GM23248 (cell line): Measurements from ENCODE around the gene KCNIP3. TPM values are rescaled to one million over a fixed set of nuclear protein-coding genes. Genes with fewer than 3 reads are reported as not detected.
A peak's percentile ranks its signal among the peaks of the same experiment; 100 is the strongest.

Experiments used
- DNase-seq: peaks from one replicate; pipeline ENCODE4 v3.0.0-alpha.2; 2015
- H2AFZ ChIP-seq: fragments of 200-600 bp; sonication (generic); 2 replicates; pipeline ENCODE4 v1.6.1; 2016; ENCODE audit warnings: antibody characterized with exemption
- H3F3A ChIP-seq: fragments of 200-600 bp; sonication (generic); 2 replicates; pipeline ENCODE4 v1.6.1; 2016; ENCODE audit warnings: mild to moderate bottlenecking, antibody characterized with exemption, mixed run types; ENCODE audit not compliant: insufficient read depth
- H3K27ac ChIP-seq: fragments of 200-600 bp; sonication (generic); 2 replicates; pipeline ENCODE4 v1.5.1; 2016; ENCODE audit warnings: mild to moderate bottlenecking
- H3K27me3 ChIP-seq: fragments of 200-600 bp; sonication (generic); replicated peaks from 2 replicates; pipeline ENCODE4 v1.6.1; 2016; ENCODE audit warnings: mild to moderate bottlenecking; ENCODE audit not compliant: insufficient read depth
- H3K36me3 ChIP-seq: fragments of 200-600 bp; sonication (generic); 2 replicates; pipeline ENCODE4 v1.6.1; 2016; ENCODE audit warnings: low read depth, mild to moderate bottlenecking
- H3K4me1 ChIP-seq: fragments of 200-600 bp; sonication (generic); 2 replicates; pipeline ENCODE4 v1.6.1; 2016; ENCODE audit warnings: mild to moderate bottlenecking; ENCODE audit not compliant: insufficient read depth
- H3K4me2 ChIP-seq: fragments of 200-600 bp; sonication (generic); one replicate; pipeline ENCODE4 v1.6.1; 2016; ENCODE audit warnings: mild to moderate bottlenecking; ENCODE audit not compliant: unreplicated experiment
- H3K4me3 ChIP-seq: fragments of 200-600 bp; sonication (generic); 2 replicates; pipeline ENCODE4 v1.5.1; 2016; ENCODE audit warnings: mild to moderate bottlenecking
- H3K79me2 ChIP-seq: fragments of 200-600 bp; sonication (generic); 2 replicates; pipeline ENCODE4 v1.6.1; 2016; ENCODE audit warnings: mild to moderate bottlenecking; ENCODE audit not compliant: insufficient read depth
- H3K9ac ChIP-seq: fragments of 200-600 bp; sonication (generic); 2 replicates; pipeline ENCODE4 v1.6.1; 2016; ENCODE audit warnings: mild to moderate bottlenecking
- H3K9me2 ChIP-seq: fragments of 200-600 bp; sonication (generic); 2 replicates; pipeline ENCODE4 v1.6.1; 2016; ENCODE audit warnings: mixed run types, mild to moderate bottlenecking, moderate library complexity; ENCODE audit not compliant: insufficient read depth
- H3K9me3 ChIP-seq: fragments of 200-600 bp; sonication (generic); one replicate; pipeline ENCODE4 v1.6.1; 2017; ENCODE audit warnings: low read depth
- H4K20me1 ChIP-seq: fragments of 200-600 bp; sonication (generic); 2 replicates; pipeline ENCODE4 v1.6.0; 2016; ENCODE audit not compliant: insufficient read depth
- EZH2 ChIP-seq: fragments of 200-600 bp; sonication (generic); IDR thresholded peaks from 2 replicates; pipeline ENCODE4 v1.6.1; 2018; ENCODE audit warnings: antibody characterized with exemption, mild to moderate bottlenecking; ENCODE audit not compliant: insufficient read depth, poor library complexity, severe bottlenecking
- EZH2phosphoT487 ChIP-seq: fragments of 200-600 bp; sonication (generic); IDR thresholded peaks from 2 replicates; pipeline ENCODE4 v1.6.1; 2018; ENCODE audit warnings: antibody characterized with exemption, moderate library complexity, mild to moderate bottlenecking, low read depth; ENCODE audit not compliant: insufficient read depth
- WGBS, 2 experiments: methylation state at CpG; one replicate each; pipeline ENCODE4 v1.1.6; 2015 to 2017; ENCODE audit warnings: low lambda C conversion rate in 2 of 2, low coverage in 1 of 2; ENCODE audit errors: missing lambda C conversion rate in 2 of 2; 5-methylcytosine and 5-hydroxymethylcytosine counted together
- in situ Hi-C: fragments of 300-500 bp; cut with MboI; formaldehyde crosslinking; loops from 2 replicates; pipeline ENCODE4 v1.15.0; 2020
- polyA plus RNA-seq: library from polyadenylated mRNA; unstranded; fragments of >200 nt; fragmentation: Nextera tagmentation; extraction: Ambion mirVana; gene quantifications from 2 replicates; pipeline ENCODE4 v1.2.1, GENCODE V29; 2016
- total RNA-seq: library from RNA; depleted of rRNA; stranded (reverse); fragments of >200 nt; shearing (Covaris generic); gene quantifications from 2 replicates; pipeline ENCODE4 v1.2.3, GENCODE V29; 2014

KCNIP3 gene
- total and polyA plus RNA-seq, 2 experiments from 2014 or later: 3.7 to 10.7 TPM

DNA sequence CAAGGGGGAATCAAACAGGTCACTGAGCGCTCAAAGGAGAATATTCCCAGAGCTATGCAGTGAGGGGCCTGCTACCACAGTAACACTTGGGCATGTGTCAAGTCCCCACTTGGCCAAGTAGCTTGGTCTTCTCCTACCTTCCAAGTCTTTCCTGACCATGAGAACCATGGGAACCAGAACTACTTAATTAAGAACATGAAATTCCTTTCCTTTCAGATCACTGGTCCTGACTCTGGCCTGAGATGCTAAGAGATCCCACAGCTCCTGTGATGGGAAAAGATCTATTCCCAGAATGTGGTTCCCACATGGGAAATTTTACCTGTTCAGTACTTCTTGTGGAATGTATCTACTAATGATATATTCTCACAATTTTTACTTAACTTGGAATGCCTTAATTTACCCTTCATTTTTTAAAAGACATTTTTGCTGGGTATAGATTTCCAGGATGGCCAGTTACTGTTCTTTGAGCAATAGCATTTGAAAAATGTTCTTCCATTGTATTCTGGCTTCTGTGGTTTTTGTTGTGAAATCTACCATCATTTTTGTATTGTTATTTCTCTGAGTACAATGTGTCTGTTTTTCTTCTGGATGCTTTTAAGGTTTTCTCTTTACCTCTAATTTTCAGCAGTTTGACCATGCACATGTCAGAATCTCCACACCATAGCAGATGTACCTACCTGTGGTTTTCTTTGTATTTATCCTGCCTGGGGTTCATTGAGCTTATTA, 37.9 kb downstream of the KCNIP3 start:
- Histone ChIP-seq H3K36me3 (no peaks in the 10 kb centered on the region), H3K4me2 (peak overlapping the region; percentile 21), H3K4me1 (peaks cover 14% of the 10 kb centered on the region), H3K9ac (peak overlapping the region; percentile 29; the same call in 1 of the 2 replicates), H3F3A (peaks cover 20% of the 10 kb centered on the region), H3K4me3 (no peak overlapping the region), H3K79me2 (no peaks in the 10 kb centered on the region), H3K9me2 (no peaks in the 10 kb centered on the region), H3K9me3 (no peaks in the 10 kb centered on the region), H4K20me1 (no peaks in the 10 kb centered on the region), H3K27me3 (no peaks in the 10 kb centered on the region), H2AFZ (no peak overlapping the region), H3K27ac (peak overlapping the region; percentile 76)
- in situ Hi-C loops: no loop called here
- TF ChIP-seq EZH2phosphoT487: no peak
- no peak for TF ChIP-seq EZH2
- WGBS, 2 experiments: 94 to 100% methylated on average over 1 of the region's 1 CpG
- peak; percentile 80 for DNase-seq

DNA sequence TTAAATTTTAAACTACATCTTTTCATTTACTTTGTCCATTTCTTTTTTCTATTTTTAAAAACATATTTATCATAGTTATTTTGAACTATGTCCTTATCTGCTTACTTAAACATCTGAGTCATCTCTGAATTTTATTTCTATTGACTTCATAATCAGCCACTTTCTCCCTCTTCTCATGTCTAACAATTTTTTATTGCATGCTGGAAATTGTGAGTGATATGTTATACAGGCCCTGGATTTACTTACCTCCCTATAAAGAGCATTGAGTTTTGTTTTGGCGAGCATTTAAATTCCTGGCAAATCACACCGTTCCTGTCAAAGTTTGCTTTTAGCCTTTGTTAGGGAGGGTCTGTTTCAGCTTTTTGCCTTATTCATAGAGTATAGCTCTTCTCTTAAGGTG, 39.3 kb downstream of the KCNIP3 start:
- Histone ChIP-seq H3K27ac (no peak overlapping the region; the same call in 1 of the 2 replicates), H3K4me2 (no peak overlapping the region), H3K9me3 (no peaks in the 10 kb centered on the region), H3K27me3 (no peaks in the 10 kb centered on the region), H2AFZ (no peak overlapping the region), H3K4me3 (no peak overlapping the region), H3K36me3 (no peaks in the 10 kb centered on the region), H3F3A (peaks cover 20% of the 10 kb centered on the region), H3K79me2 (no peaks in the 10 kb centered on the region), H3K4me1 (peaks cover 14% of the 10 kb centered on the region), H4K20me1 (no peaks in the 10 kb centered on the region), H3K9ac (no peak overlapping the region), H3K9me2 (no peaks in the 10 kb centered on the region)
- in situ Hi-C loops: no loop called here
- DNase-seq: no peak
- no peak for TF ChIP-seq EZH2
- no peak for TF ChIP-seq EZH2phosphoT487
- WGBS, 2 experiments: 91 to 93% methylated on average over 2 of the region's 2 CpGs

DNA sequence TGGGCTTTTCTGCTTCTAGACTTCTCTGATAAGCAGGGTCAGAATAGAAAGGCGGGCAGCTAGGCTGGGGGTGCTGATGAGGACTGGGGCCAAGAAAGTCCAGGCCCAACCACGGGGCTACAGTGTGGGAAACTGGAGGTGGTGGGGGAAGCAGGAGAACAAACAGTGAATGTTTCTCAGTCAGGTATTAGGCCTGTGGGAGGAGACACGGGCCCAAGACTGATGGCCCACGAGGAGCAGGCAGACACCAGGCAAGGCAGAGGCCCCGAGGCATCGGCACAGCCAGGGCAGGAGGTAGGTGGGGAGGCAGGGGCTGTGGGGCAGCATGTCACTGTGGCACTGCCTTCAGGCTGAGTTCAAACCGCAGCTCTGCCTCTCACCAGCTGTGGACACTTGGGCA, 40.7 kb downstream of the KCNIP3 start:
- Histone ChIP-seq H3F3A (peaks cover 20% of the 10 kb centered on the region), H3K79me2 (no peaks in the 10 kb centered on the region), H3K27me3 (no peaks in the 10 kb centered on the region), H3K36me3 (no peaks in the 10 kb centered on the region), H3K4me1 (peaks cover 14% of the 10 kb centered on the region), H3K27ac (no peak overlapping the region), H3K4me2 (no peak overlapping the region), H3K9ac (no peak overlapping the region), H2AFZ (no peak overlapping the region), H3K9me3 (no peaks in the 10 kb centered on the region), H3K9me2 (no peaks in the 10 kb centered on the region), H3K4me3 (no peak overlapping the region), H4K20me1 (no peaks in the 10 kb centered on the region)
- 39 to 44% methylated on average over 7 of the region's 7 CpGs for WGBS, 2 experiments
- no peak for DNase-seq
- TF ChIP-seq EZH2phosphoT487 (no peak), EZH2 (no peak)
- in situ Hi-C loops: no loop called here

DNA sequence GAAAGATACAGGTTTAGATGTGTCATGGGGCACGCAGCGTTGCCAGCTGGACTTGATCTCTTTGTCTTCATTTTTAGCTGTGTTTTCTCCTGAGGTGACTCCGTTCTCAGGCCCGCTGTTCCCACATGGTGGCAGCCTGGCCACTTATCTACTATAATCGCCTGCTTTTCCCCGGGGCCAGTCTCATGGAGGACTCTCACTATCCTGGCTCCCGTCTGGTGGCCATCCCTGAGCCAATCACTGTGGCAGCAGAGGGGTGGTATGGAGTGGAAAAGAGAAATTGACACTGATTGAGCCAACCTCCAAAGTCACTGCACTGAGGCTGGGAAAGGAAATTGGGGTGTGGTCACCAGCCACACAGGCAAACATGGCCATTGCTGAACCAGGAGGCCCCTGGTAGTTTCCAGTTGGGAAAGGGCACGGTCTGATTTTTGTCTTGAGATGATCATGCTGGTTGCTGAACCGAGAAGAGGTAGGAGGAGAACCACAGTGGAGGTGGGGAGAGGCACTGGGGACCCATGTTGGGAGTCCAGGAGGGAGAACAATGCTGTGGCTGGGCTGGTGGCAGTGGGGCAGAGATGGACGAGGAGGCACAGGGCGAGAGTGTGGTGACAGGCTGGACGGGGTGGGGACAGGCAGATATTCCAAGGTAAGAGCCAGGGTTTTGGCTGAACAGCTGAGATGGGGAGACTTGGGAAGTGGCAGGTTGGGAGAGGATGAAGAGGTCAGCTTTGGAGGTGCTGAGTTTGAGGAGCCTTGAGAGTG, 45.6 kb downstream of the KCNIP3 start:
- Histone ChIP-seq H4K20me1 (no peaks in the 10 kb centered on the region), H3K79me2 (no peaks in the 10 kb centered on the region)

More for the DNA sequence above, 45.6 kb downstream of the KCNIP3 start:
- Histone ChIP-seq H3K36me3 (no peaks in the 10 kb centered on the region), H3K4me2 (no peak overlapping the region), H3K9me3 (no peaks in the 10 kb centered on the region), H2AFZ (no peak overlapping the region), H3F3A (no peaks in the 10 kb centered on the region), H3K4me1 (0 out of 2 replicates have a peak, but pooled peaks cover 4% of the 10 kb centered on the region), H3K9ac (no peak overlapping the region), H3K9me2 (no peaks in the 10 kb centered on the region), H3K4me3 (no peak overlapping the region), H3K27ac (no peak overlapping the region), H3K27me3 (no peaks in the 10 kb centered on the region)
- DNase-seq: no peak
- TF ChIP-seq EZH2phosphoT487 (no peak), EZH2 (no peak)
- in situ Hi-C loops: no loop called here
- WGBS, 2 experiments: 84 to 88% methylated on average over 12 of the region's 12 CpGs
